HG02970 (cell line): ENCODE measurements around the gene FAM234B.
"Not testable (repeated sequence)": the region's sequence is repeated elsewhere in the genome, so short reads cannot be mapped to it uniquely, and the experiment has no call there.

ENCODE experiments used
- ATAC-seq: cut with Tn5 transposase; IDR thresholded peaks from one replicate; pipeline ENCODE4 v1.9.1; 2021; ENCODE audit warnings: mild to moderate bottlenecking, moderate library complexity, moderate number of reproducible peaks; ENCODE audit not compliant: unreplicated experiment, low FRiP score

FAM234B gene

GRCh38 chr12:13049816-13050215 is 5.6 kb downstream of the FAM234B start:
- ATAC-seq = no peak

DNA sequence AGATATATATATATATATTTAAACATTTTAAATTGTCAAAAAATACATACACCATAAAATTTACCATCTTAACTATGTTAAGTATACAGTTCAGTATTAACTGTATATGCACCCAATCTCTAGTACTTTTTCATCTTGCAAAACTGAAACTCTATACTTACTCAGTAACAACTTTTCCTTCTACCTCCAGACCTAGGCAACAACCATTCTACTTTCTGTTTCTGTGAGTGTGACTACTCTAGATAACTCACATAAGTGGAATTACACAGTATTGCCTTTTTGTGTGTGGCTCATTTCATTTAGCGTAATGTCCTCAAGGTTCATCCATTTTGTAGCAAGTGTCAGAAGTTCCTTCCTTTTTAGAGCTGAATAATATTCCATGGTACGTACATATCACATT is 8.2 kb downstream of the FAM234B start:
- ATAC-seq = no peak

- ATAC-seq = not testable (repeated sequence)
Observed at GRCh38 chr12:13053617-13054016, 9.4 kb downstream of the FAM234B start.

GRCh38 chr12:13060581-13060980 is 16.4 kb downstream of the FAM234B start:
- no peak for ATAC-seq

- no peak for ATAC-seq
Observed at GRCh38 chr12:13061377-13061776, 17.2 kb downstream of the FAM234B start.

GRCh38 chr12:13062669-13063068 is 18.5 kb downstream of the FAM234B start:
- ATAC-seq = no peak

DNA sequence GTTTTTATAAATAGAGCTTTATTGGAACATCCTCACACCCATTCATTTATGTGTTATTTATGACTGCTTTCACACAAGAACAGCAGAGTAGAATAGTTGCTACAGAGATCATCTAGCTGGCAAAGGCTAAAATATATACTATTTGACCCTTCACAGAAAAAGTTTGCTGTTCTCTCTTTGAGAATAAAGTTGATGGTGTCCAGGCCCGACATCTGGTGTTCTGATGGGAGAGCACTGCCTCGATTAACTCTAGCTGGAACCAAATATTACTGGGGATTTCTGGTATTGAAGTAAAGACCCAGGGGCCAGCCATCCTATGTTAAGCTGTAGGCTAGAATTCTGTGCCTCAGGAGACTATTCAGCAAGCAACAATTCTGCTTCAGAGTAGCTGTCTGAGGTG is 21.8 kb downstream of the FAM234B start:
- ATAC-seq = no peak

DNA sequence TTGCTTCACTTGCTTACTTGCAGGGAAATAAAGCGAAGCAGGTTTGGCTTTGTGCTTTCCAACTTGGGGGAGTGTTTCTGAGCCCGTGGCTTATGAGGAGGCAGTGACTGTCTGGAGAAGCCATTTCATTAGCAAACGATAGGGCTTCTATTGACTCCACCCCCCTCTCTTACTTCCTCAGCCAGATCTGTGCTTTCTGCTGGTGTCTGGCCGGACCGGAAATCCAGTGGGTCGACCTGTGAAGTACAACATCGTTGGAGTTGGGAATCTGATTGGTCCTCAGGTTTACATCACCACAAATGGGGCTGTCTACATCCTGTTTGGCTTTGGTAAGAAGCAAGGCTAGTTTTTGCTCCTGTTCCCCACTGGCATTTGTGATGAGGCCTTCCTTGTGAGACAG is 22.3 kb downstream of the FAM234B start:
- ATAC-seq = no peak

DNA sequence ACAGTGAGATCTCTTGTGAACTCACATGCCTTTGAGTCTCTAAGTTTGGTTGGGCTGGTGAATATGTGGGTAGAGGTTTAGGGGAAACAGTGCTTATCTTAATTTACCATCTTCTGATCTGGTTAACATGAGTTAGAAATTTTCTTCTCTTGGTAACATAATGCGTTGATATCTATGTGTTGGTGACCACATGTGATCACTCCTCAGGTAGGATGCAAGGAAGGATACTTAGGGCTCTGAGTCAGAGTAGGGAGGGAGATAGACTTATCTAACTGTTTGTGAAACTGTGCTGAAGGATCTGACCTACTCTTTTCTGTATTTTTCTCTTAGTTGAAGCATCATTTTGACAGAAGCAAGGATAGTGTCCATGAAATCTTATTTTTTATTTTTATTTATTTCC is 23.1 kb downstream of the FAM234B start:
- no peak for ATAC-seq

DNA sequence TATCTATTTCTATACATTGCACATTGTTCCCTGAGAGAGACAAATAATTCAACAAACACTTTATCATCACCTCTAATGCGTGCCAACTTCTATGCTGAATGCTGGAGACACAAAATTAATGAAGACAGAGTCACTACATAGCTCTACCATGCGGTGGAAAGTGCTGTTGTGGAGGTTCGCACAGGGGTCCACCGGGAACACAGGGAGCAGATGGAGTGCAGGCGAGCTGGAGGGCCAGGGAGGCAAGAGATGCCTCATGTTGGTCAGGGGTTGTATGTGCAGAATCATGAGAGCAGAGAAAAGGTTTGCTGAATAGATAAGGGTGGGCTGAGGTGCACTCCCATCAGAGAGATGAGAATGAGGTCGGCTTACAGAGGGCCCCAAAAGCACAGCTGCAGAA is 25.2 kb downstream of the FAM234B start:
- no peak for ATAC-seq

- no peak for ATAC-seq
Observed at GRCh38 chr12:13071305-13072280, 27.4 kb downstream of the FAM234B start.

DNA sequence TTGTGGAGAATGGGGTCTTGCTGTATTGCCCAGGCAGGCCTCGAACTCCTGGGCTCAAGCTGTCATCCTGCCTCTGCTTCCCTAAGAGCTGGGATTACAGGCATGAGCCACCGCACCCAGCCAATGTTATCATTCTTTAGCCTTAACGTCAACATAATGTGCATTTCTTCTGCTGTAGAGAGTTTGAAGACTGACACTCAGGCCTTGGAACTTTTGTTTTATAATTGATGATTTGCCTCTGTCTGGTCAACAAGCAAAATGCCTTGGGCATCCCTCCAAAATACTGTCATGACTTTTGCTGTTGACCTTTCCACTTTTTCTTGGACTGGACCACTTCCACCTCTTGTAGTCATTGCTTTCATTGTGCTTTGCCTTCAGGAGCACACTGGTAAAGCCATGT is 29.0 kb downstream of the FAM234B start:
- ATAC-seq = no peak

GRCh38 chr12:13074396-13075117 is 30.4 kb downstream of the FAM234B start:
- no peak for ATAC-seq

DNA sequence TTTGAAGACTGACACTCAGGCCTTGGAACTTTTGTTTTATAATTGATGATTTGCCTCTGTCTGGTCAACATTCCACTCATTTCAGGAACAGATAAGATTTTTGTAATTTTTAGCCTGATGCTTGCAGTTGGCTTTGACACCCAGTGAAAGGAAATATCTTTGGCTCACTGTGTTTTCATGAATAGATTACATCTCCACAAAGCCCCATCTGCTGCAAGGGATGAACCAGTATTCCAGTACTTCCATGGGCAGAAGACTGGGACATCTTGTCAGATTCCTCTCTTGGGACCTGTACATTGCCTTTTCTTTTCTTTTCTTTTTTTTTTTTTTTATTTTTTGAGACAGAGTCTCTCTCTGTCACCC is 30.9 kb downstream of the FAM234B start:
- ATAC-seq = no peak

- no peak for ATAC-seq
Observed at GRCh38 chr12:13075786-13076570, 31.8 kb downstream of the FAM234B start.

DNA sequence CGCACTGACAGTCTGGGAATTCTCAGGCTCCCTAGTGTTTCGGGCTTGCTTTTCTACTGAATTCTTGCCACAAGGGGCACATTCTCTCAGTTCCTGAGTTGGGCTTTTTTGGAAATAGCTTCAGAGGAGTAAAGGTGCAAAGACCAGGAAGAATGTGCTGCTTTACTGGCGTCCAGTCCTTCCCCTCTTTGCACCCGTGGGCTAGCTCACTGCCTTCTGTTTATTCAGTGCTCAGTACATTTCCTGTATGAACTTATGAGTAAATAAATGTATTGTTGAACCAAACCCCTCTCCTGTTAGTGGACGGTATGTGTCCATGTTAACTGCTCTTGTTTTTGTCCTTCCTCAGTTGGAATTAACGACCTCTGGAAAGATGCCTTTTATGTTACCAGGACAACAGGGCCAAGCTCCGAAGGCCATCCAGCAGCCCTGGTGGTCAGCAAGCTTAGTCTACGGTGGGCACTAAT is 35.3 kb downstream of the FAM234B start:
- no peak for ATAC-seq

GRCh38 chr12:13080266-13080665 is 36.1 kb downstream of the FAM234B start:
- no peak for ATAC-seq

GRCh38 chr12:13082861-13083260 is 38.7 kb downstream of the FAM234B start:
- no peak for ATAC-seq

DNA sequence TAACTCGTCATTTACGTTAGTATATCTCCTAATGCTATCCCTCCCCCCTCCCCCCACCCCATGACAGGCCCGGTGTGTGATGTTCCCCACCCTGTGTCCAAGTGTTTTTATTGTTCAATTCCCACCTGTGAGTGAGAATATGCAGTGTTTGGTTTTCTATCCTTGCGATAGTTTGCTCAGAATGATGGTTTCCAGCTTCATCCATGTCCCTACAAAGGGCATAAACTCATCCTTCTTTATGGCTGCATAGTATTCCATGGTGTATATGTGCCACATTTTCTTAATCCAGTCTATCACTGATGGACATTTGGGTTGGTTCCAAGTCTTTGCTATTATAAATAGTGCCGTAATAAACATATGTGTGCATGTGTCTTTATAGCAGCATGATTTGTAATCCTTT is 39.5 kb downstream of the FAM234B start:
- not testable (repeated sequence) for ATAC-seq

- no peak for ATAC-seq
Observed at GRCh38 chr12:13084898-13085640, 40.9 kb downstream of the FAM234B start.
